SU-DHL-6 (cell line): ENCODE results near the gene STEAP4.

Experiments
- EZH2phosphoT487 ChIP-seq: fragments of 200-600 bp; sonication (generic), shearing (Covaris generic); conservative IDR thresholded peaks from 2 replicates; pipeline ENCODE4 v1.6.1; 2018; ENCODE audit warnings: mild to moderate bottlenecking, antibody characterized with exemption, low read length, moderate library complexity, mixed read lengths
- TF ChIP-seq, protein P1 (sequence below): fragments of 200-600 bp; sonication (generic); IDR thresholded peaks from one replicate; pipeline ENCODE4 v1.5.1; 2017; ENCODE audit warnings: antibody characterized with exemption, mild to moderate bottlenecking, low read length, moderate library complexity; ENCODE audit not compliant: insufficient read depth, poor library complexity, severe bottlenecking

DNA sequence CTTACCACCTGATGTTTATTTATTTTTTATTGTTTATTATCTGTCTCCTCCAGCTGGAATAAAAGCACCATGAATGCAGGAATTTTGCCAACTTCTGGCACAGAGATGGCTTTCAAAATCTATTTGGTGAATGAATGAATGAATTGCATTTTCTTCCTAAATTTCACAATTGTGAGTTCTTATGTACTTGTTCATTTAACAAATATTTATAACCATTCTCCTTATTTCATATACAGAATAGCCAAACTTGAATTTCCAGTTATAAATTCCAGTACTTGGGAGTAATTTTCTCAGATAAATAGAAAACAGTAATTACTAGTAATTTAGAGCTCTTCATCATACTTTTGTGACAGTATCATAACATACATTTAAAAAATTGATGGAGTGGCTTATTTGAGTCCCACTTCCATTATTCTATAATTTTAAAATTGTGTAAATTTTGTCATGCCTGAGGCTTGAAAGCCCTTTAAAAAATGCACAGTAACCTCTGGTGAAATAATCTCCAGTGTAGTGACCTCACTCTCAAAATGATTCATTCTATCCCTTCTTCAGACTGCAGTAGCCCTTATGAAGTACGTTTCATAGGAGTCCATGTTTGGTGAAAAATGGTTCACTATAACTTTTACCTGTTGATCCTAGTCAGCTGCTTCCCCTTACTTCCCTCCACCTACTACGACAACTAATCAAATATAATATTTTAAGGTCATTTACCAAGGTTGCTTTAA, 46.9 kb downstream of the STEAP4 start:
- TF ChIP-seq, protein P1, sequence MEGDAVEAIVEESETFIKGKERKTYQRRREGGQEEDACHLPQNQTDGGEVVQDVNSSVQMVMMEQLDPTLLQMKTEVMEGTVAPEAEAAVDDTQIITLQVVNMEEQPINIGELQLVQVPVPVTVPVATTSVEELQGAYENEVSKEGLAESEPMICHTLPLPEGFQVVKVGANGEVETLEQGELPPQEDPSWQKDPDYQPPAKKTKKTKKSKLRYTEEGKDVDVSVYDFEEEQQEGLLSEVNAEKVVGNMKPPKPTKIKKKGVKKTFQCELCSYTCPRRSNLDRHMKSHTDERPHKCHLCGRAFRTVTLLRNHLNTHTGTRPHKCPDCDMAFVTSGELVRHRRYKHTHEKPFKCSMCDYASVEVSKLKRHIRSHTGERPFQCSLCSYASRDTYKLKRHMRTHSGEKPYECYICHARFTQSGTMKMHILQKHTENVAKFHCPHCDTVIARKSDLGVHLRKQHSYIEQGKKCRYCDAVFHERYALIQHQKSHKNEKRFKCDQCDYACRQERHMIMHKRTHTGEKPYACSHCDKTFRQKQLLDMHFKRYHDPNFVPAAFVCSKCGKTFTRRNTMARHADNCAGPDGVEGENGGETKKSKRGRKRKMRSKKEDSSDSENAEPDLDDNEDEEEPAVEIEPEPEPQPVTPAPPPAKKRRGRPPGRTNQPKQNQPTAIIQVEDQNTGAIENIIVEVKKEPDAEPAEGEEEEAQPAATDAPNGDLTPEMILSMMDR, result no peak
- no peak for TF ChIP-seq EZH2phosphoT487
